Sigmoid colon (tissue), 7 donors: ENCODE data around the gene RETN. TPM values are rescaled to one million over a fixed set of nuclear protein-coding genes. Genes with fewer than 3 reads are reported as not detected.

Experiments used
- DNase-seq: peaks from one replicate; pipeline ENCODE4 v3.0.0-alpha.2; 2019
- H3K27ac ChIP-seq, 4 donors: fragments of 200-600 bp; sonication (generic); one replicate each; pipeline ENCODE4 v1.5.1; 2016 to 2019; ENCODE audit warnings: mild to moderate bottlenecking in 1 of 4
- H3K27me3 ChIP-seq, 3 donors: fragments of 200-600 bp; sonication (generic); one replicate each; pipeline ENCODE4 v1.5.1; 2019; ENCODE audit warnings: mild to moderate bottlenecking in 1 of 3
- H3K36me3 ChIP-seq, 4 donors: fragments of 200-600 bp; sonication (generic); one replicate each; pipeline ENCODE4 v1.5.1; 2016 to 2019
- H3K4me1 ChIP-seq, 4 donors: fragments of 200-600 bp; sonication (generic); one replicate each; pipeline ENCODE4 v1.5.1; 2017 to 2019
- H3K4me3 ChIP-seq, 4 donors: fragments of 200-600 bp; sonication (generic); one replicate each; pipeline ENCODE4 v1.5.1; 2017 to 2019; ENCODE audit warnings: mild to moderate bottlenecking in 2 of 4, moderate library complexity in 1 of 4
- H3K9me3 ChIP-seq, 4 donors: fragments of 200-600 bp in 3 of 4; sonication (generic) in 3 of 4; one replicate each; pipeline versions ENCODE4 v1.5.1 to v1.6.1; 2013 to 2019
- CTCF ChIP-seq, 4 experiments: fragments of 450-650 bp in 3 of 4; fragments of 200-600 bp in 1 of 4; IDR thresholded peaks; one replicate each; pipeline ENCODE4 v1.5.1; 2016 to 2019; ENCODE audit warnings: antibody characterized with exemption in 4 of 4, mild to moderate bottlenecking in 3 of 4, moderate library complexity in 2 of 4
- EP300 ChIP-seq, 4 donors: sonication (generic); formaldehyde crosslinking; IDR thresholded peaks; one replicate each; pipeline ENCODE4 v1.6.1; 2017; ENCODE audit warnings: antibody characterized with exemption in 4 of 4
- POLR2A ChIP-seq, 2 donors: fragments of 450-650 bp; IDR thresholded peaks; one replicate each; pipeline ENCODE4 v1.6.1; 2016; ENCODE audit warnings: antibody characterized with exemption in 2 of 2, mild to moderate bottlenecking in 2 of 2, moderate library complexity in 2 of 2
- POLR2AphosphoS5 ChIP-seq, 4 donors: sonication (generic); formaldehyde crosslinking; IDR thresholded peaks; one replicate each; pipeline ENCODE4 v1.6.1; 2017; ENCODE audit warnings: antibody characterized with exemption in 4 of 4
- WGBS, 2 donors: extraction: QIAGEN DNeasy Blood & Tissue Kit; methylation state at CpG; one replicate each; pipeline ENCODE4 v1.1.7; 2013; 5-methylcytosine and 5-hydroxymethylcytosine counted together
- intact Hi-C: fragments of 100-400 bp; cut with DNase I; formaldehyde crosslinking; loops from one replicate; pipeline ENCODE4 v1.15.1; 2023
- polyA plus RNA-seq, 3 donors: library from polyadenylated mRNA; stranded (reverse); fragments of 200-250 nt; gene quantifications; one replicate each; pipeline ENCODE4 v1.2.3, GENCODE V29; 2013
- total RNA-seq, 4 donors: library from RNA; depleted of rRNA; stranded (reverse); fragments of >200 nt; gene quantifications; one replicate each; pipeline ENCODE4 v1.1.0, GENCODE V29; 2016
- donor health status: healthy with polysubstance abuse.
- donor health status: Bipolar disorder and iron deficiency.
- donor health status: healthy.

RETN gene
- total and polyA plus RNA-seq, 7 donors = 3.6 to 38.1 (median 8.6) TPM; not detected in 4

DNA sequence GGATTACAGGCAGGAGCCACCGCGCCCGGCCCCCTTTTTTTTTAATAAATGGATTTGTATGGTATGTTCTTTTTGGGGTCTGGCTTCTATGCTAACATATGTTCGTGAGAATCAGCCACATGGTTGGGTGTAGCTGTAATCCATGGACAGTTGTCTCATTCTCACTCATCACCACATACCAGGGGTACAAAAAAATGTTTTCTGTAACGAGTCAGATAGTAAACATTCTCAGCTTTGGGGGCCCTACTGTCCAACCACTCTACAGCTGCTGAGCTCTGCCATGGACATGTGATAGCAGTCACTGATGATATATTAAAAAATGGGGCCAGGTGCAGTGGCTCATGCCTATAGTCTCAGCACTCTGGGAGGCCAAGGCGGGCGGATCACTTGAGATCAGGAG lies 5.1 kb upstream of the RETN start:
- DNase-seq = no peak
- no peaks in the 10 kb centered on the region for H3K4me1 ChIP-seq
- 77 to 87% methylated on average over 7 of the region's 7 CpGs for WGBS, 2 donors
- H3K36me3 ChIP-seq = no peaks in the 10 kb centered on the region
- no peak for TF ChIP-seq POLR2AphosphoS5 (IDR thresholded peaks at IDR 0.05)
- no peak for TF ChIP-seq CTCF (IDR thresholded peaks at IDR 0.05)
- no peak for TF ChIP-seq POLR2A (IDR thresholded peaks at IDR 0.05)
- no peak for TF ChIP-seq EP300 (IDR thresholded peaks at IDR 0.05)
- H3K27me3 ChIP-seq = peaks cover 0 to 15% (median 9%) of the 10 kb centered on the region in 3 donors
- intact Hi-C loops = no loop called here
- H3K9me3 ChIP-seq = no peaks in the 10 kb centered on the region
- H3K27ac ChIP-seq = no peak overlapping the region
- no peak overlapping the region for H3K4me3 ChIP-seq

GRCh38 chr19:7665076-7665475 lies 3.8 kb upstream of the RETN start:
- Histone ChIP-seq H3K27ac (no peak overlapping the region), H3K36me3 (no peaks in the 10 kb centered on the region), H3K4me3 (no peak overlapping the region), H3K27me3 (peaks cover 0 to 27% (median 18%) of the 10 kb centered on the region in 3 donors), H3K9me3 (no peaks in the 10 kb centered on the region), H3K4me1 (no peaks in the 10 kb centered on the region)
- intact Hi-C loops = no loop called here
- TF ChIP-seq EP300 (IDR thresholded peaks at IDR 0.05) (no peak), CTCF (IDR thresholded peaks at IDR 0.05) (no peak), POLR2AphosphoS5 (IDR thresholded peaks at IDR 0.05) (no peak), POLR2A (IDR thresholded peaks at IDR 0.05) (no peak)
- no peak for DNase-seq
- 34 to 69% methylated on average over 4 of the region's 4 CpGs for WGBS, 2 donors

- TF ChIP-seq POLR2AphosphoS5 (IDR thresholded peaks at IDR 0.05) = no peak
- TF ChIP-seq CTCF (IDR thresholded peaks at IDR 0.05) = no peak
- no peak for TF ChIP-seq POLR2A (IDR thresholded peaks at IDR 0.05)
- no peak overlapping the region for H3K4me3 ChIP-seq
- intact Hi-C loops = no loop called here
Measured at GRCh38 chr19:7669641-7670040, 792 bp downstream of the RETN start.

DNA sequence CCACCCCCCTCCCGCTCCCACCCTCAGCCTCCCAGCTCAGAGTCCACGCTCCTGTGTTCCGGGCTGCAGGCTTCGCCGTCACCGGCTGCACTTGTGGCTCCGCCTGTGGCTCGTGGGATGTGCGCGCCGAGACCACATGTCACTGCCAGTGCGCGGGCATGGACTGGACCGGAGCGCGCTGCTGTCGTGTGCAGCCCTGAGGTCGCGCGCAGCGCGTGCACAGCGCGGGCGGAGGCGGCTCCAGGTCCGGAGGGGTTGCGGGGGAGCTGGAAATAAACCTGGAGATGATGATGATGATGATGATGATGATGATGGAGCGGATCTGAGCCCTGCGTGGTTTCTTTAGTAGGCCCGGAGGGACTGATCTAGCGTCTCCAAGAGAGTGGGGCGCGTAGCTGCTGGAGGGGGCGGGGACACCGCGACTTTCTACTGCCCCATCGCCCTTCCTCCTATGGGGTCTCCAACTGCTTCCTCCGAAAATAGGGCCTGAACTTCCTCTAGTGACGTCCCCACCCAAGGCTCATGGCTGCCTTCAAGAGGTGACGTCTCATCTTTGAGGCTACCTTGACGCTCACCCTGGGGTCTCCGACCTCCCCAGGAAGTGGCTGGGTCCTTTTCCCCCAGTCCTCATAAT lies 1.4 kb downstream of the RETN start:
- 2 to 3% methylated on average over 43 of the region's 43 CpGs for WGBS, 2 donors
- H3K36me3 ChIP-seq = no peaks in the 10 kb centered on the region
- no peak overlapping the region for H3K4me3 ChIP-seq
- no peaks in the 10 kb centered on the region for H3K9me3 ChIP-seq
- peaks cover 0 to 40% (median 20%) of the 10 kb centered on the region in 3 donors for H3K27me3 ChIP-seq
- intact Hi-C loops = no loop called here
- no peak for DNase-seq
- no peak overlapping the region for H3K27ac ChIP-seq
- TF ChIP-seq POLR2AphosphoS5 (IDR thresholded peaks at IDR 0.05) (no peak), POLR2A (IDR thresholded peaks at IDR 0.05) (no peak), EP300 (IDR thresholded peaks at IDR 0.05) (no peak), CTCF (IDR thresholded peaks at IDR 0.05) (no peak)
- H3K4me1 ChIP-seq = no peaks in the 10 kb centered on the region

More at GRCh38 chr19:7669641-7670040, 792 bp downstream of the RETN start:
- WGBS, 2 donors = 33 to 42% methylated on average over 9 of the region's 9 CpGs
- Histone ChIP-seq H3K27ac (no peak overlapping the region), H3K9me3 (no peaks in the 10 kb centered on the region), H3K27me3 (peaks cover 0 to 40% (median 20%) of the 10 kb centered on the region in 3 donors), H3K4me1 (no peaks in the 10 kb centered on the region), H3K36me3 (no peaks in the 10 kb centered on the region)
- no peak for DNase-seq

DNA sequence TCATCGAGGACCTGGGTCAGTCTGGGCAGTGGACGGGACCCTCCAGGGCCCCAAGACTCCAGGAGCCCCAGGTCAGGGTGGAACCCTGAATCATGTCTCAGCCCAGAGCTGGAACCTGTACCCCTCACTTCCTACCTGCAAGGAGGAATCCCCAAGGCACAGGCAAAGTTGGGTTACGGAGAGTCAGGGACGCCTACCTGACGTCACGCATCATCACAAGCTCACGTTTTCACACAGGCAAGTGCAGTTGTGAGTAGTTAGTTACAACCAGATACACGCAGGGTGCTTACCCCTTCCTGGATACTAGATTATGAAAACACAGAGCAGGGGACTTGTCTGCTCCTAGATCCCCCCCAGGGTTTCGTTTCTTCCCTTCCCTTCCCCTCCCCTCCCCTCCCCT lies 1.9 kb downstream of the RETN start:
- WGBS, 2 donors = 28 to 48% methylated on average over 9 of the region's 9 CpGs
- Histone ChIP-seq H3K27me3 (peaks cover 0 to 44% (median 20%) of the 10 kb centered on the region in 3 donors), H3K4me1 (no peaks in the 10 kb centered on the region), H3K36me3 (no peaks in the 10 kb centered on the region), H3K4me3 (no peak overlapping the region), H3K27ac (no peak overlapping the region), H3K9me3 (no peaks in the 10 kb centered on the region)
- intact Hi-C loops = no loop called here
- no peak for TF ChIP-seq POLR2A (IDR thresholded peaks at IDR 0.05)
- no peak for TF ChIP-seq POLR2AphosphoS5 (IDR thresholded peaks at IDR 0.05)
- no peak for TF ChIP-seq EP300 (IDR thresholded peaks at IDR 0.05)
- no peak for TF ChIP-seq CTCF (IDR thresholded peaks at IDR 0.05)
- no peak for DNase-seq
